ENCODE data around the gene SCAMP4.

DNA sequence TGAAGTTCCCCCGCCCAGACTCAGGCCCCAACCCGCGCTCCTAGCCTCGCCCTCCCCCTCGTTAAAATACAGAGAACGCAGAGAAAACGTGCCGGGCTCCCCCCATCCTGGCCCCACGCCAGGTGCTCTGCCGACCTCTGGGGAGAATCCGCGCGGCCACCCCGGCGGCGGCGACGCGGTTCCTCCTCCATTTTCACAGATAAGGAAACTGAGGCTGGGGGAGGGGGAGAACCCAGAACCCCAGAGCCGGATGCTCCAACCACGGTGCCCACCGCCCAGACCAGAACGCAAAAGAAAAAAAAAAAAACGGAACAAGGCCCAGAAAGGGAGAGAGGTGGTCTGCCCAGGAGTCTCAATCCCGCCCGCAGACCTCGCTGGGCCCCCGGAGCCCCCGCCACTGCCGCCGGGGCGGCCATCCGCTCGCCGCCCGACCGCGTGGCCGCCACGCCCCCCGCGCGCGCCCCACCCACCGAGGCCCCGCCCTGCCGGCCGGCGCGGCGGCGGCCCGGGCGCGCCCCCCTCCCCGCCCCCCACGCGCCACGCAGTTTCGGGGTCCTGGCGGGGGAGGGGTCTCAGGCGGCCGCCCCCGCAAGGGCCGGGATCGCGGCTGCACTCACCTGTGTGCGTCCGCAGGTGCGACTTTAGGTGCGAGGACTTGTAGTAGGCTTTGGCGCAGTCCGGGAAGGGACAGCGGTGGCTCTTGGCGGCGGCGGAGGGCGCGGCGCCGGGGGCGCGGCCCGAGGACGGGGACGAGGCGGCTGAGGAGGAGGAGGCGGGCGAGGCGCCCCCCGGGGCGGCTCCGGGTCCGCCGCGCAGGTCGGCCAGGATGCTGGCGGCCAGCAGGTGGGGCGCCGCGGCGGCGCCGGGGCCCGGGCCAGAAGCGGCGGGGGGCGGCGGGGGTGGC, 42.5 kb upstream of the SCAMP4 start:
- no peak for TF ChIP-seq ZNF548 (tag by site-specific recombination; IDR thresholded peaks at IDR 0.05)
- no peak for TF ChIP-seq CTCF (tag by site-specific recombination; IDR thresholded peaks at IDR 0.05)
- TF ChIP-seq ZNF521 (tag by site-specific recombination; IDR thresholded peaks at IDR 0.05) = no peak
- TF ChIP-seq, protein P1, sequence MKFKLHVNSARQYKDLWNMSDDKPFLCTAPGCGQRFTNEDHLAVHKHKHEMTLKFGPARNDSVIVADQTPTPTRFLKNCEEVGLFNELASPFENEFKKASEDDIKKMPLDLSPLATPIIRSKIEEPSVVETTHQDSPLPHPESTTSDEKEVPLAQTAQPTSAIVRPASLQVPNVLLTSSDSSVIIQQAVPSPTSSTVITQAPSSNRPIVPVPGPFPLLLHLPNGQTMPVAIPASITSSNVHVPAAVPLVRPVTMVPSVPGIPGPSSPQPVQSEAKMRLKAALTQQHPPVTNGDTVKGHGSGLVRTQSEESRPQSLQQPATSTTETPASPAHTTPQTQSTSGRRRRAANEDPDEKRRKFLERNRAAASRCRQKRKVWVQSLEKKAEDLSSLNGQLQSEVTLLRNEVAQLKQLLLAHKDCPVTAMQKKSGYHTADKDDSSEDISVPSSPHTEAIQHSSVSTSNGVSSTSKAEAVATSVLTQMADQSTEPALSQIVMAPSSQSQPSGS (tag by site-specific recombination; IDR thresholded peaks at IDR 0.05; ENCODE audit: low read depth) = no peak
- no peak for TF ChIP-seq ZNF121 (tag by site-specific recombination; IDR thresholded peaks at IDR 0.05)
- peak; percentile 45; the same call in 1 of the 2 replicates for TF ChIP-seq KLF1 (tag by site-specific recombination; IDR thresholded peaks at IDR 0.05)
- TF ChIP-seq ZNF239 (tag by site-specific recombination; IDR thresholded peaks at IDR 0.05) = no peak

Measured in HEK293 (cell line).